Measurements from ENCODE around the gene SCNN1A.

- TF ChIP-seq CTCF (conservative IDR thresholded peaks at IDR 0.05; ENCODE audit: low read depth, low read length), result no peak
- no peak for TF ChIP-seq EZH2phosphoT487 (IDR thresholded peaks at IDR 0.05; ENCODE audit: borderline replicate concordance, low read length)
Measured at GRCh38 chr12:6399884-6400644, 24.7 kb upstream of the SCNN1A start.

Data from PC-3 (cell line).